SIG-M5 treated with dmso at 0.1 percent for 504 hours (cell line): ENCODE data around the gene ZBP1.

ENCODE experiments used
- DNase-seq: peaks from one replicate; lab custom pipeline; 2025; ENCODE audit not compliant: unreplicated experiment; lab: John Stamatoyannopoulos, UW

Gene ZBP1

GRCh38 chr20:57620274-57620990 is at the start of gene ZBP1:
ZBP1 (minus strand) TSS chr20:57620426; CDS start chr20:57620295, 131 bp downstream.
- DNase-seq, result no peak

GRCh38 chr20:57669632-57670031 is 49.4 kb upstream of the ZBP1 start:
- no peak for DNase-seq

GRCh38 chr20:57667924-57668782 is 47.9 kb upstream of the ZBP1 start:
- no peak for DNase-seq

GRCh38 chr20:57667388-57667787 is 47.2 kb upstream of the ZBP1 start:
- no peak for DNase-seq

DNA sequence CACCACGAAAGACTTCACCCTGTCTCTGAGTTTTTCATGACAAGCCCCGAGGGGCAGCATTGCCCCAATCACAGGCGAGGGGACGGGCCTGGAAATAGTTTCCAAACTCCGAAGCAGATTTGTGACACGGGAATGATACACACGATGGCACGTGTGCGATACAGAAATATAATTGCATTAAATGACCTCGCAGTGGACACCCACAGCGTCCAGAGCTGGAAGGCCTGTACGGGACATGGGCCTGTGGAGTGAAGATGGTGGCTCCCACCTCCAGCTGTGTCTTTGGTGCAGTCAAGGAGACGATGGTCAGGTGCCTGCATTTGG is 46.6 kb upstream of the ZBP1 start:
- no peak for DNase-seq

- no peak for DNase-seq
Measured at GRCh38 chr20:57666106-57666833, 46.0 kb upstream of the ZBP1 start.

GRCh38 chr20:57665589-57665971 is 45.4 kb upstream of the ZBP1 start:
- DNase-seq, result no peak

- DNase-seq, result no peak
Measured at GRCh38 chr20:57664924-57665588, 44.8 kb upstream of the ZBP1 start.

DNA sequence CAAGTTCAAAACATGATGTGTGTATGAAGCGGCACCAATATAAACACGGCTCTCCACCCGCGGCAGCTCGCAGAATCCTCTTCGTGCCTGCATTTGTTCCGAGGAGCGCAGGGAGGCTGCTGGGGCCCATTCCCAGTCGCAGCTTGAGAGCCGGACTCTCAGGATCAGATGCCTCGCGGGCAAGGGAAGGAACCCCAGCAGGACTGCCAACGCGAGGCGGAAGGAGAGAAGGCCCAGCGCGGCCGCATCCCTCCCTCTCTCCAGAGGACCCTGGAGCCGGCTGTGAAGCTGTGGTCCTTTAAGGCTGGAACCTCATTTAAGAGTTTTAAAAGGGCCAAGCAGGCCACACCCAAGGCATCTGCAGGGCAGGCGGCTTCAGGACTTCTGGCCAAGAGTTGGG is 44.2 kb upstream of the ZBP1 start:
- no peak for DNase-seq

GRCh38 chr20:57663681-57664451 is 43.6 kb upstream of the ZBP1 start:
- DNase-seq, result no peak

GRCh38 chr20:57663241-57663640 is 43.0 kb upstream of the ZBP1 start:
- DNase-seq, result no peak

DNA sequence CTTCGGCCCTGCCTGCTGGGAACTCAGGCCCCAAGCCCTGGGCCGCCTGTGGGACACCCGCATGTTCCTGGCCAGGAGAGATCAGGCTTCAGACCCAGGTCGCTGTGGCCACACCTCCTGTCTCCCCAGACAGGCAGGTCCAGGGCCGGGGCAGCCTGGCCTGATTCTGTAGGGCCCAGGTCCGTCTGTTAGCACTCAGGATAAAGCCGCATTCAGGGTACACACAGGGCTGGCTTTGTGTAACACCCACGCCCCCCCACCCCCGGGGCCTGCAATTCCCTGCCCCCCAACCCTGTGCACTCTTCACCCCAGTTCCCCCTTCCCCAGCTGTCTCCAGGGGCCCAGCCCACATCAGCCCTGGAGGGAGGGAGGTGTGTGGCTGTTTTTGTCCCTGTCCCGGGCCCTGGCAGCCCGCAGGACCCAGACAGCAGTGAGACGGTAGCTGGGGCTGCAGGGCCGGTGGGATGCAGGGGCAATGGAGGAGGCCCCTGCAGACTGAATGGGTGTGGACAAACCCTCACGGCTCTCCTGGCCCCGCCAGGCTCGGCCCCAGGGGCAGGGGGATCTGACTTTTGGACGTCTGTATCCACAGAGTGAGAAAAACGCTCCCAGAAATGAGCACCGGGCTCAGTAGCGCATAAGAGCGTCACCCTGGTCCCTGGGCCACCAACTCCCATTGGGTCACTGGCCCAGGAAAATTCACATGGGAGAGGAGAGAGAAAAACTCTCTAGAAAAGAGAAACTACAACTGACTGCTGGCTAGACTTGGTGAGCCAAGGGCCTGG is 42.4 kb upstream of the ZBP1 start:
- DNase-seq, result no peak

DNA sequence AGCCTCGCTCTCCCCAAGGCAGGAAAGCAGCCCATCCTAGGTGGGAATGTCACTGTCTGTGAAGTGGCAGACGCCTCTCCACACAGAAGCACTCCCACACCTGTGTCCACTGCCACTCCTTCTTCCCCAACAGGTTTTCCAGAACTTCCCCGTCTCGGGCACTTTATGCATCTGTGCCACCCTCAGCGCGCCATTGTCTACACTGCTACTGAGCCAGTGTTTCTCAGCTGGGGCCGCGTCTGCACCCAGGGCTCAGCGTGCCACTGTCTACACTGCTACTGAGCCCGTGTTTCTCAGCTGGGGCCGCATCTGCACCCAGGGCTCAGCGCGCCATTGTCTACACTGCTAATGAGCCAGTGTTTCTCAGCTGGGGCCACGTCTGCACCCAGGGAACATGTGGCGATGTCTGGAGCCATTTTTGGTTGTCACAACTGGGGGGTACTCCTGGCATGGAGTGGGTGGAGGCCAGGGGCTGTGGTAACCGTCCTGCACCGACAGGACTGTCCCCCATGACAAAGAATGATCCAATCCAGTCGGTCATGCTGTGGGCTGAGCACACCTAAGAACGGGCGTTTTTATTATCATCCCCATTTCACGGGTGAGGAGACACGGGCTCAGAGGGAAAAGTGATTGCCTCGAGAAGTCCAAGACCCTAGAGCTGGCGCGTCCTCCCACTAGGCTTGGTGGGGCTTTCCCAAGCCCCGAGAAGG is 41.7 kb upstream of the ZBP1 start:
- no peak for DNase-seq

GRCh38 chr20:57660922-57661745 is 40.9 kb upstream of the ZBP1 start:
- no peak for DNase-seq

DNA sequence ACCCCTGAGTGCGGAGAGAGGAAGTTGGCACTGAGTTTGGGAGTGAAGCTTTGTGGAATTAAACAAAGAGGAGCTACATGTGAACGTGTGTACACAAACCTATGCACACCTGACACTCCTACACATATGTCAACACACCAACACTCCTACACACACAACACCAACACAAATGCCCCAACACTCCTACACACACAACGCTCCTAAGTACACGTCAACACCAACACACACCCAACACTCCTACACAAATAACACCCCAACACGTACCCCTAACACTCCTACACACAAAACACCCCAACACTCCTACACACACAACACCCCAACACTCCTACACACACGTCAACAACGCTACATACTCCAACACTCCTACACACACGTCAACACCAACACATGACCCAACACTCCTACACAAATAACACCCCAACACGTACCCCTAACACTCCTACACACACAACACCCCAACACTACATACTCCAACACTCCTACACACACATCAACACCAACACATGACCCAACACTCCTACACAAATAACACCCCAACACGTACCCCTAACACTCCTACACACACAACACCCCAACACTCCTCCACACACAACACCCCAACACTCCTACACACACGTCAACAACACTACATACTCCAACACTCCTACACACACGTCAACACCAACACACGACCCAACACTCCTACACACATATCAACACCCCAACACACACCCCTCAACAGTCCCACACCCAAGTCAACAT is 40.1 kb upstream of the ZBP1 start:
- DNase-seq, result no peak

DNA sequence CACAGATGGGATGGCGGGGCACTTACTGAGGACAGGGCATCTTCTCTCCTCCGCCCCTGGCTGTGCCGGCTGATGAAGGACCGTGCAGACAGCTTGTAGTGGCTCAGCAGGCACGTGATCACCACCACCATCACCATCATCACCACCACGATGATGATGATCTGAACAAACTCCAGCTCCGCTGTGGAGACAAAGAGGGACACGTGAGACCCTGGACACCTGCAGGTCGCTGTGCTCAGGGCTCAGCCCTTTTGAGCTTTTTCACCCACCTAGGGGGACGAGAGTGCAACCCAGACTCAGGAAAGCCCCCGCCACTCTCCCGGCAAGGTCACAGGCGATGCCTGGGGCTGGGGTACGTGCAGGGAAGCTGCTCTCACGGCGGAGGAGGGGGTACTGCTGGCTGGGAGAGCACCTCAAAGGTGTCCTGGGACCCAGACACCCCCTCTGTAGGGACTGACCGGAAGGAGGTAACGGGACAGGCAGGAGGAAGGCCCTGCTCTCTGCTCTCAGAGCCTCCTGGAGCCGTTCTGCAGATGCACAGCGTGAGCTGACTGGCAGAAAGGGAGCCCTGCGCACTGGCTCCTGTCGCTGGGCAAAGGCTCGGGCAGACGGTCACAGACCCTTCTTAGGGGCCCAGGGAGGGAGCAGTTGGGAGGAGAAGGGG is 39.4 kb upstream of the ZBP1 start:
- DNase-seq, result no peak
